Measurements from ENCODE around the gene FLRT1. TPM values are rescaled to one million over a fixed set of nuclear protein-coding genes. Genes with fewer than 3 reads are reported as not detected.

FLRT1 gene
- total and polyA plus RNA-seq, 2 of the 13 experiments (the other 11 are each of a cell fraction or from before 2014, with no cell fraction given), result 0.02 to 0.08 TPM

- TF ChIP-seq ZNF138 (CRISPR knock-in tag; IDR thresholded peaks at IDR 0.05; ENCODE audit: low read depth) (no peak), TEAD3 (CRISPR knock-in tag; optimal IDR thresholded peaks at IDR 0.05; ENCODE audit: borderline replicate concordance) (no peak), ZNF224 (CRISPR knock-in tag; IDR thresholded peaks at IDR 0.05) (no peak), ZSCAN22 (CRISPR knock-in tag; IDR thresholded peaks at IDR 0.05) (no peak), ZFP36L1 (CRISPR knock-in tag; IDR thresholded peaks at IDR 0.05) (no peak), ZC3H4 (CRISPR knock-in tag; IDR thresholded peaks at IDR 0.05; ENCODE audit: borderline replicate concordance) (no peak), ZNF280D (CRISPR knock-in tag; IDR thresholded peaks at IDR 0.05) (no peak), SAFB2 (CRISPR knock-in tag; IDR thresholded peaks at IDR 0.05; ENCODE audit: borderline replicate concordance, low read depth) (no peak; the same call in 1 of the 2 replicates), SMARCC2 (IDR thresholded peaks at IDR 0.05) (no peak), HOXA5 (CRISPR knock-in tag; IDR thresholded peaks at IDR 0.05) (peak; percentile 82), PREB (CRISPR knock-in tag; IDR thresholded peaks at IDR 0.05) (no peak), HOMEZ (CRISPR knock-in tag; IDR thresholded peaks at IDR 0.05; ENCODE audit: low read depth) (no peak), ARNT (IDR thresholded peaks at IDR 0.05) (no peak), DPF2 (CRISPR knock-in tag; IDR thresholded peaks at IDR 0.05; ENCODE audit: borderline replicate concordance, low read depth) (0 out of 2 replicates have a peak, but pooled peaks have one; percentile 23), ZNF780A (CRISPR knock-in tag; IDR thresholded peaks at IDR 0.05) (no peak), KDM4B (CRISPR knock-in tag; IDR thresholded peaks at IDR 0.05) (no peak), ZNF232 (CRISPR knock-in tag; IDR thresholded peaks at IDR 0.05; ENCODE audit: borderline replicate concordance) (no peak), SMARCE1 (IDR thresholded peaks at IDR 0.05; ENCODE audit: borderline replicate concordance) (no peak), ZNF18 (CRISPR knock-in tag; IDR thresholded peaks at IDR 0.05; ENCODE audit: insufficient replicate concordance) (no peak), HMGA1 (CRISPR knock-in tag; conservative IDR thresholded peaks at IDR 0.05) (no peak), ZNF773 (CRISPR knock-in tag; IDR thresholded peaks at IDR 0.05; ENCODE audit: borderline replicate concordance) (no peak), EP300 (IDR thresholded peaks at IDR 0.05; ENCODE audit: low read depth in 2 of 2, low read length in 2 of 2) (no peak), EP300 (CRISPR knock-in tag; IDR thresholded peaks at IDR 0.05; ENCODE audit: borderline replicate concordance) (no peak), ZNF749 (CRISPR knock-in tag; IDR thresholded peaks at IDR 0.05; ENCODE audit: borderline replicate concordance) (no peak)
Measured at GRCh38 chr11:64084951-64085710, 49.4 kb downstream of the FLRT1 start (continued).
